DND-41 (cell line): Measurements from ENCODE around the gene ARRB2.

Experiments used
- ATAC-seq: fragments of 200-7000 bp; cut with Tn5 transposase; 3 replicates; pipeline ENCODE4 v1.9.1; 2021; ENCODE audit warnings: low read depth; ENCODE audit not compliant: insufficient read depth
- DNase-seq: peaks from one replicate; pipeline ENCODE4 v3.0.0-alpha.2; 2020
- H2AFZ ChIP-seq: 2 replicates; pipeline ENCODE4 v1.6.0; 2012; ENCODE audit warnings: low read depth, low read length
- H3K27ac ChIP-seq: 2 replicates; pipeline ENCODE4 v1.5.1; 2012; ENCODE audit warnings: low read length, inconsistent platforms
- H3K27me3 ChIP-seq: fragments of 200-600 bp; sonication (generic); 2 replicates; pipeline ENCODE4 v1.6.0; 2012; ENCODE audit warnings: low read length, mild to moderate bottlenecking, inconsistent platforms; ENCODE audit not compliant: insufficient read depth, poor library complexity
- H3K36me3 ChIP-seq: 2 replicates; pipeline ENCODE4 v1.5.1; 2012; ENCODE audit warnings: low read length, inconsistent platforms; ENCODE audit not compliant: insufficient read depth
- H3K4me1 ChIP-seq: 2 replicates; pipeline ENCODE4 v1.5.1; 2012; ENCODE audit warnings: mild to moderate bottlenecking, low read length; ENCODE audit not compliant: insufficient read depth
- H3K4me2 ChIP-seq: 2 replicates; pipeline ENCODE4 v1.6.0; 2012; ENCODE audit warnings: mild to moderate bottlenecking, moderate library complexity, low read length, inconsistent platforms; ENCODE audit not compliant: insufficient read depth
- H3K4me3 ChIP-seq, 2 experiments: fragments of 200-600 bp in 1 of 2; shearing (Covaris generic) in 1 of 2; 2 replicates each; pipeline ENCODE4 v1.5.1; 2012 to 2016; ENCODE audit warnings: inconsistent platforms in 2 of 2, low read length in 2 of 2, mild to moderate bottlenecking in 2 of 2, low read depth in 1 of 2, moderate library complexity in 1 of 2
- H3K79me2 ChIP-seq: 2 replicates; pipeline ENCODE4 v1.6.0; 2012; ENCODE audit warnings: low read length, inconsistent platforms; ENCODE audit not compliant: insufficient read depth
- H3K9ac ChIP-seq: 2 replicates; pipeline ENCODE4 v1.6.0; 2012; ENCODE audit warnings: low read depth, mild to moderate bottlenecking, inconsistent platforms, low read length, moderate library complexity
- H3K9me3 ChIP-seq: 2 replicates; pipeline ENCODE4 v1.5.1; 2012; ENCODE audit warnings: low read length, moderate library complexity, mild to moderate bottlenecking, inconsistent platforms; ENCODE audit not compliant: insufficient read depth, severe bottlenecking
- H4K20me1 ChIP-seq: 2 replicates; pipeline ENCODE4 v1.6.0; 2012; ENCODE audit warnings: low read length; ENCODE audit not compliant: insufficient read depth
- CTCF ChIP-seq: IDR thresholded peaks from 2 replicates; pipeline ENCODE4 v1.5.1; 2012; ENCODE audit warnings: borderline replicate concordance, low read length, moderate library complexity, mild to moderate bottlenecking; ENCODE audit not compliant: poor library complexity, severe bottlenecking; ENCODE audit errors: extremely low read depth
- EZH2 ChIP-seq: IDR thresholded peaks from 3 replicates; pipeline ENCODE4 v1.6.1; 2012; ENCODE audit warnings: borderline replicate concordance, low read depth, mild to moderate bottlenecking, moderate library complexity, low read length, inconsistent platforms; ENCODE audit not compliant: severe bottlenecking

ARRB2 gene

GRCh38 chr17:4721203-4722135 is 11.0 kb downstream of the ARRB2 start:
- no peak overlapping the region for H3K9ac ChIP-seq
- no peak overlapping the region for H3K27ac ChIP-seq
- peaks cover 43% of the 10 kb centered on the region for H3K36me3 ChIP-seq
- ATAC-seq (peak; percentile 34; the same call in 2 of the 3 replicates), DNase-seq (no peak)
- no peaks in the 10 kb centered on the region for H3K9me3 ChIP-seq
- H3K27me3 ChIP-seq, result no peaks in the 10 kb centered on the region
- H3K4me3 ChIP-seq, result no peak overlapping the region
- peaks cover 8% of the 10 kb centered on the region; the same call in 1 of the 2 replicates for H4K20me1 ChIP-seq
- H3K79me2 ChIP-seq, result no peaks in the 10 kb centered on the region
- no peak for TF ChIP-seq EZH2
- TF ChIP-seq CTCF, result no peak
- no peak overlapping the region for H2AFZ ChIP-seq
- H3K4me1 ChIP-seq, result no peaks in the 10 kb centered on the region
- no peak overlapping the region for H3K4me2 ChIP-seq

GRCh38 chr17:4722678-4723240 is 12.3 kb downstream of the ARRB2 start:
- Histone ChIP-seq H3K36me3 (peaks cover 30% of the 10 kb centered on the region), H3K27me3 (no peaks in the 10 kb centered on the region), H2AFZ (no peak overlapping the region), H3K4me1 (no peaks in the 10 kb centered on the region), H4K20me1 (no peaks in the 10 kb centered on the region), H3K9me3 (no peaks in the 10 kb centered on the region), H3K27ac (no peak overlapping the region), H3K9ac (no peak overlapping the region), H3K79me2 (no peaks in the 10 kb centered on the region), H3K4me3 (no peak overlapping the region), H3K4me2 (no peak overlapping the region)
- TF ChIP-seq CTCF (no peak), EZH2 (no peak)
- no peak for DNase-seq
- no peak for ATAC-seq

- DNase-seq (no peak), ATAC-seq (no peak)
- H2AFZ ChIP-seq, result no peak overlapping the region
Measured at GRCh38 chr17:4724650-4725049, 14.2 kb downstream of the ARRB2 start.

More at GRCh38 chr17:4724650-4725049, 14.2 kb downstream of the ARRB2 start:
- H3K36me3 ChIP-seq, result peaks cover 12% of the 10 kb centered on the region
- no peaks in the 10 kb centered on the region for H3K4me1 ChIP-seq
- H3K9ac ChIP-seq, result no peak overlapping the region
- H3K27ac ChIP-seq, result no peak overlapping the region
- no peak overlapping the region for H3K4me3 ChIP-seq
- H3K79me2 ChIP-seq, result no peaks in the 10 kb centered on the region
- no peaks in the 10 kb centered on the region for H3K27me3 ChIP-seq
- TF ChIP-seq EZH2, result no peak
- no peak for TF ChIP-seq CTCF
- no peak overlapping the region for H3K4me2 ChIP-seq
- H3K9me3 ChIP-seq, result no peaks in the 10 kb centered on the region
- no peaks in the 10 kb centered on the region for H4K20me1 ChIP-seq
